ENCODE measurements around the gene KCNK5. TPM values are rescaled to one million over a fixed set of nuclear protein-coding genes. Genes with fewer than 3 reads are reported as not detected.

KCNK5 gene
- total RNA-seq, 1 experiment from 2014 or later, result 0.79 TPM

DNA sequence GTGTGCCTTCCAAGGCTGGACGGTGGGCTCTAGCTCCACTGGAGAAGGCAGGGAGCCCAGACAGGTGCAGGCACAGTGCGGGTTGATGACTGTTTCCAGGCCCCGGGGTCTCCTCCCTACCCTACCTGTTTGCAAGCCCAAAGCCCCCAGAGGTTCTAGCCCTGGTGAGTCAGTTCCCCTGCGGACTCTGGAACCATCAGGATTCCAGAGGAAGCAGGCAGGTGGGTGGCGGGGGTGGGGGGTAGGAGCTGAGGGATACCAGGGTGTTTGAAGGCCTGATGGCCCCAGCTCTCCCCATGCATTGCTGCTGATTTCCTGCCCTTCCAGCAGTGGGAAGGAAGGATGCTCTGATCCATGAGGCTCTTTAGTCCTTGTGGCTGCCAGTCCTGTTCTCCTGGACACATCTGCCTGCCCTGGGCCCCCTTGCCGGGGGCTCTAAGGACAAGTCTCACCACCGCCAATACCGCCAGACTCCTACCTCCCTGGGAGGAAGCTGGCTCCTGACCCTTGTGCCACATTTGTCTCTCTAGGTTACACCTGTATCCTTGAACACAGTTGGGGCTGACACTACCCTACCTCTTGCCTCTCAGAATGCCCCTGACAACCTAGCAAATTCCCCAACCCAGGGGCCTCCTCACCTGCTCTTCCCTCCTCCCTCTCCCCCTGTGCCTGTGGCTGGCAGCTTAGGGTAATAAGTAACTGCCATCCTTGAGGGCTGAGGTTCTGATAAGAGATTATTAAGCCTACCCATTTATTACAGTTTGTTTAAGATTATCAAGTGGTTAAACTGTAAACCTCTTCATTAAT, 21.7 kb downstream of the KCNK5 start:
- in situ Hi-C loops (cut with HindIII; ENCODE audit: low pct_unique_long_range_greater_than_20kb, low sequenced_read_pairs), result no loop called here

DNA sequence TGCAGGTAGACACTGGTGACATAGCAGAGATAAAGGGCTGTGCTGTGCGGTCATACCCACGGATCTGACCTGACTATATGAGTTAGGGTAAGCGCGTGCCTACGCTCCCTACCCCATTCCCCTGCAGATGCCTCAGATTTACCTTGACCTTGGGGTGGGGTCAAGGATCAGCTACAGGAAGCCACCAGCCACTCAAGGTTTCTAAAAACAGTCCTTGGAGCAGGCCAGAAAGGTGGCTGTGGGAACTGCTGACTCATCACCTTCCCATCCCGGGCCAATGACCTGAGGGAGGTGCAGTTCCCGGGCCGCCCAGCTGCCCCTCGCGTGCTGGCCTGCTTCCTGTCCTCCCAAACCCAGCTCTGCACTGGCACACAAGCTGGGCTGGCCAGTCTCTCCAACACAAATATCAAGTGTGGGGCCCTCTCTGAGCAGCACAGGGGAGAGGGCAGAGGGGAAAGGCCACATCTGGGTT, 23.0 kb downstream of the KCNK5 start:
- in situ Hi-C loops (cut with HindIII; ENCODE audit: low pct_unique_long_range_greater_than_20kb, low sequenced_read_pairs), result no loop called here
- no peak for DNase-seq (ENCODE audit: low read depth, low spot score)

More for the DNA sequence above, 21.7 kb downstream of the KCNK5 start:
- DNase-seq (ENCODE audit: low read depth, low spot score), result no peak

DNA sequence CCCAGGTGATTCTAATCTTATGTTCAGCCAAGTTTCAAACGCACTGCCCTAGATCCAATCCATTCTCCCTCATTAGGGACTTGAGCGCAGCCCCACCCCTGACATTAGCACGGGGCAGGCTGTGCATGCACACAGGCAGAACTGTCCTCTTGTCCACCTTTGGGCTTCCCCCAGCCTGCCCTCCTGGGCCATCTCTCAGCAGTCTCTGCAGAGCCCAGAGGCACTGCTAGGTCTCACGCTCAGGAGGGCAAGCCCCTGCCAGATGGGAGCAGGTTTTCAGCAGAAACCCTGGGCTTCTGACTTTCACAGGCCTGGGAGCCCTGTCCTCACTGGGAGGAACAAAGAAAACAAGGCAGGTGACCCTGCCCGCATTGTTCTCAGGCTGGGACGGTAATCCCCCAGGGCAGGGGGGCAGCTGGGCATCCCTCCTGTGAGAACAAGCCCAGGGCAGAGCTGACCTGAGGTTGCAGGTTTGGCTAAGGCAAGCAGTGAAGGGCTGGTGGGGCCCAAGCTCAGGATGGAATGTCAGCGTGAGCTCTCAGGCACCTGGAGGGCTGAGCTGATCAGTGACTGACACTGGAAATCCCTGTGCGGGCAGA, 24.5 kb downstream of the KCNK5 start:
- in situ Hi-C loops (cut with HindIII; ENCODE audit: low pct_unique_long_range_greater_than_20kb, low sequenced_read_pairs), result no loop called here
- DNase-seq (ENCODE audit: low read depth, low spot score), result no peak

DNA sequence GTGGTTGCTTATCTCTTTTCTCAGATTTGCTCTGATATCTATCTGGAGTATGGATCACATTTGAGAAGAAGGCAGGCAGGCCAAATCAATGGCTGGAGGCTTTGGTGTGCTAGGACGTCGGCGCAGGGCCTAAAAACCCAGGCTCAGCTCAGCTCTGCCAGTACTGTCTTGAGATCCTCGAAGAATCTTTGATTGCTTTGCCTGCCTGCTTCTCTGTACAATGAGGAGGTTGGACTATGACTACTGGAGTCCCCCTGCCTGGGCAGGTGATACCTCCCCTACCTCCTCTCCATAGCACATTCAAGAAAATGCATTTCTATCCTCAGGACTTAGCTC, 25.1 kb downstream of the KCNK5 start:
- DNase-seq (ENCODE audit: low read depth, low spot score), result no peak
- in situ Hi-C loops (cut with HindIII; ENCODE audit: low pct_unique_long_range_greater_than_20kb, low sequenced_read_pairs), result no loop called here

DNA sequence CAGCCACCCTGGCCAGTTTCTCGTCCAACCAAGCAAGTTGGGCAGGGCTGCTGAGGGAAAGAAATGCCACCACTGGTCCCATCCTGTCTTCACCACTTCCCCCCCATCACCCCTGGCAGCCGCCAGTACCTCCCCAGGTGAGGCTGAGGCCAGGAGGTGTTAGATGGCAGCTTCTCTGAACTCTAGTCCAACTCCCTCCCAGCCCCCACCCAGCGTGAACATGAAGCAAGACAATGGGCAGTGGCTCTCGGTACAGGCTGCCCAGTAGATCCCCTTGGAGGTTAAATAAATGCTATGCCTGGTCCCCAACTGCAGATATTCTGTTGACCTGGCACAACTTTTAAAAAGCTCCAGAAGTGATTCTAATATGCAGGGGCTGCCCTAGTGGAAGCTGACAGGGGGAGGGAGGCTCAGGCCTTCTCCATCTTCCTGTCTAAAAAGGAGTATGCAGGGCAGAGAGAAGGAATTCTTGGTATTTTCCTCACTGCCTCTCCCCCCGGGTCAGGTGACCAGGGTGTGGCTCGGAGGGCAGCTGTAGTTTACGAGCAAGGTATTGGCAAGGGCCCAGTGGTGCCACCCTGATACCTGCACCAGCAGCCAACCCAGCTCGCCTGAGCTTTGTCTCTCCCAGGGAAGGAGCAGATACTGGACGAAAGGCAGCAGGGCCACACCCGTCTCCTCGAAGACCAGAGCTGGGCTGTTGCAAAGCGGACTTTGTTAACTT, 25.7 kb downstream of the KCNK5 start:
- in situ Hi-C loops (cut with HindIII; ENCODE audit: low pct_unique_long_range_greater_than_20kb, low sequenced_read_pairs), result no loop called here
- DNase-seq (ENCODE audit: low read depth, low spot score), result no peak

DNA sequence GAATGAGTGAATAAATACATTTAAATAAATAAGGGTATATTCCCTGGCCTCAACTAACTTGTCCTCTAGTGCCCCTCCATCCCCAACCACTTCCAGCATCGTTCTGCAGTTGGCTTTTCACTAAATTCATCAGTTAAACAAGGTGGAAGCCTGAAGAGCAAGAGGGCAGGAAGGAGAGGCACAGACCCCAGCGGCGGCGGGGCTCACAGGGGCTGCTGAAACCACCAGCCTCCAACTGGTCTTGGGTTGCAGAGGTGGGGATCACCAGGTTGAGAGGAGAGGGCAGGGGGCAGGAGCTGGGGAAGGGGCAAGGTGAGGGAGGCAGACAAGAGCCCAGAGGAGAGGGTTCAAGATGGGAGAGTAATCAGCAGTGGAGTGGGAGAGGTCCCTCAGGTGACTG, 27.1 kb downstream of the KCNK5 start:
- in situ Hi-C loops (cut with HindIII; ENCODE audit: low pct_unique_long_range_greater_than_20kb, low sequenced_read_pairs), result no loop called here
- no peak for DNase-seq (ENCODE audit: low read depth, low spot score)

DNA sequence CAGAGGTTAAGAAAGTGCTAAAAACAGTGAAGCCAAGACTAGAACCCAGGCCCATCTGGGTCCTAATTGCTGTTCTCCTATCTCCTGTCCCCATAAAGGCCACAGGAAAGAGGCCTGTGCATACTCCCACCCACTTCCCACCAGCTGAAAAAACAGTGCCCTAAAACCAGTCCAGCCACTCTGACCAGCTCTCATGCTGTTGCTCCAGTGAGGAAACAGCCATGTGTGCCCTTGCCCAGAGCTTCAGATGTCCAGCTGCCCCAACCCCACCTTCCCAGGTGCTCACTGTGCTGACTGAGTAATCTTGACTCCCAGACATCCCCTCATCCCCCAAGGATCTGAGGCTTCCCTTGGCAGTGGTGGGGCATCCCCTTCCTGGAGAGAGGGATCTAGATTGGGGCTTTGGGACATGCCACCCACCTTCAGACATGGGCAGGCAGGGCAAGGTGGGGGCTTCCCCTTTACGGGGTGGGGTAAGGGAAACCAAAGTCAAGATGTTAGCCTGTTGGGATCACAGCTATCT, 28.7 kb downstream of the KCNK5 start:
- in situ Hi-C loops (cut with HindIII; ENCODE audit: low pct_unique_long_range_greater_than_20kb, low sequenced_read_pairs), result no loop called here
- no peak for DNase-seq (ENCODE audit: low read depth, low spot score)

DNA sequence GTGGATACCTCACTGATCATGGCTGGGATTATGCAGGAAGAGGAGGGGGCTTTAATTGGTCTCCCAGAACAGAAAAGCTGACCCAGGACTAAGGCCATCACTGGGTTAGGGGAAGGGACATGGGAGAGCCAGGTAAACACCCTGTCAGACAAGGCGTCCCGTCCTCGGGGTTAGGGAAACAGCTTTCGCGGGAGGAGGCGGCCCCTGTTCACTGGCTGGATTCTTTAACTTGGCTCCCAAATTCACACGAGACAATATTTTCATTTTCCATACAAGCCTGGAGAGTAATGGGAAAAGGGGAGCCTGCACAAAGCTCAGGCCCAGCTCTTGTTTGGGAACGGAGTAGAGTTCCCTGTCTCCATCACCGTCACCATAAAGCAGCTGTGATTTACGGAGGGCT, 29.3 kb downstream of the KCNK5 start:
- in situ Hi-C loops (cut with HindIII; ENCODE audit: low pct_unique_long_range_greater_than_20kb, low sequenced_read_pairs), result no loop called here
- no peak for DNase-seq (ENCODE audit: low read depth, low spot score)

DNA sequence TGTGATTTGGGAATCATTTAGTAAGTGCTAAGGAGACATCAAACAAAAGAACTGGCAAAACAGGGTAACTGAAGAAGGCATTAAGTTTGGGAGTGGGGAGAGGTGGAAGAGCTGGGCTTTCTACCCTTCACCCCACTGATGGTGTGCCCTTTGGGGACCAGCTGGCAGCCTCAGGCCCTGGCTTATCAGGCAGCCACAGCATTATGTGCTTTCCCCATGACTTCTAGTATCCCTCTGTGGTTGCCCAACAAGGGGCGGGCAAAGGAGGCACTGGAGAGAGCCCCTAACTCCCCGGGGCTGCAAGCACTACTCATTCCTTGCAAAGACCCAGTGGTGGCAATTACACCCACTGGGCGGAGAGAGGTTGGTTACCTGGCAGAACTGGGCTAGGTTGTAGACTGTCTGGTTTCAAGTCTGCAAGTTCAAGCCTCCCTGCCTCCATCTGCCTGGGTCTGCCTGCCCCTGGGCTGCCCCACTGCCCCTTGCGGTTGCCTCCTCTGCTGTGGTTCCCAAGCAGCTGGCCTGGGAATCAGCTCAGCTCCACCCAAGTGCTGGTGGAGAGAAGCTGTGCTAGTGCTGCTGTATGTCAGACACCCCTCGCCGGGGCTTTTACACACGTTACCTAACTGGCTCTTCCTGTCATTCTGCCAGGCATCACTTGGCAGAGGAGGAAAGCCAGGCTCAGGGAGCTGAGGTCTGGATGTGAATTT, 29.9 kb downstream of the KCNK5 start:
- DNase-seq (ENCODE audit: low read depth, low spot score), result no peak
- in situ Hi-C loops (cut with HindIII; ENCODE audit: low pct_unique_long_range_greater_than_20kb, low sequenced_read_pairs), result no loop called here

DNA sequence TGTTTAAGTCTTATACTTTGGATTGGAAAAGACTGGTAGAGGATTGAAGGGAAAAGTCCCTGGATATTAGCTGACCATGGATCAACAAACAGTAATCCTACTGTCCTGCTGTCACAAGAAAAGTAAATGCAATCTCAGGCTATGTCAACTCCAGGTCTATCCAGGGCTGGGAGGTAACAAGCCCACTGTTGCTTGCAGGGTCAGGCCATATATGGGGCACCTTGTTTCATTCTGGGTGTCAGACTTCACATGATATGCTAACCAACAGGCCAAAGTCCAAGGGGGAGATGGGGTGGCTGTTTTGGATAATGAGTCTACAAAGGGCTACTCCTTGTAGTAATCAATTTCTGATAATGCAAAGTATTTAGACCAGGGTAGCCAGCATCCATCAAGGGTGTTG, 30.7 kb downstream of the KCNK5 start:
- in situ Hi-C loops (cut with HindIII; ENCODE audit: low pct_unique_long_range_greater_than_20kb, low sequenced_read_pairs), result no loop called here

DNA sequence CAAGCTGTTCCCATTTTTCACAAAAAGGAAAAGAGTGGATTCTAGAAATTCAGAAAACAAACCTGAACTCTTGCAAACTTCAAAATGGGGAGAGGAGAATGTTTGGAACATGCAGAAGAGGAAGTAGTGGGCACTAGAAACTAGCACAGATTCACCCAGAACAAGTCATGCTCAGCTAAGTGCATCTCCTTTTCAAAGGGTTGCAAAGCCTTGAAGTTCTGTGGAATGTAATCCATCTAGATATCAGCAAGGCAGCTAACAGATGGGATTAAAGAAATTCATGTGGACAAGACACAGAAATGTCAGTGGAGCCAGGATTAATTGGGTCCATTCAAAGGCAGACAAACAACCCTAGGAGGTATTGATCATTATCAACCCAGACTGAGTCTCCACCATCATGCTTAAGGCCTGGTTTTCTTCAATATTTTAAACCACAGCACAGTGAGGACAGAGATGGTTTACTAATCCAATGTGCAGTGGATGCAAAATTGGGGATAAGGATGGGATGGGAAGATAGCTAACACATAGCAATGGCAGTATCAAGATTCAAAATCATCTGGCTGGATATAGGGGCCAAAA, 31.3 kb downstream of the KCNK5 start:
- DNase-seq (ENCODE audit: low read depth, low spot score), result no peak
- in situ Hi-C loops (cut with HindIII; ENCODE audit: low pct_unique_long_range_greater_than_20kb, low sequenced_read_pairs), result no loop called here

More for the DNA sequence above, 30.7 kb downstream of the KCNK5 start:
- no peak for DNase-seq (ENCODE audit: low read depth, low spot score)

DNA sequence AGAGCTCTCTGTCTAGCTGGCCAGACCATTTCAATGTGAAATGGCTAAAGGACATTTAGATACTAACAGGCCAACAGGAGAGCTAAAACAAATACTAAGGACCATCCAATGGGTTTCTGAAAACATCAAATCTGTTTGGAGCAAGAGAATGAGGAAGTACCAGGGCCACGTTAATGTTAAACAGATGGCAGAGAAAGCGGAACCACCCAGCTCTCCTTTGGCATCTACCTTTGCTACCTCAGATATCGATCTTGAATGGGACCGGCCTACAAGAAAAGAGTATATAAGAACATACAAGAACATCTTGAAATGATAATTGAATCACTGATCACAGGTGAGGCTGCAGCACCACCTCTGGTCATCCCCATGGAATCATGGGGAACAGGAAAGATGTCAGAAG, 31.8 kb downstream of the KCNK5 start:
- no peak for DNase-seq (ENCODE audit: low read depth, low spot score)
- in situ Hi-C loops (cut with HindIII; ENCODE audit: low pct_unique_long_range_greater_than_20kb, low sequenced_read_pairs), result no loop called here

DNA sequence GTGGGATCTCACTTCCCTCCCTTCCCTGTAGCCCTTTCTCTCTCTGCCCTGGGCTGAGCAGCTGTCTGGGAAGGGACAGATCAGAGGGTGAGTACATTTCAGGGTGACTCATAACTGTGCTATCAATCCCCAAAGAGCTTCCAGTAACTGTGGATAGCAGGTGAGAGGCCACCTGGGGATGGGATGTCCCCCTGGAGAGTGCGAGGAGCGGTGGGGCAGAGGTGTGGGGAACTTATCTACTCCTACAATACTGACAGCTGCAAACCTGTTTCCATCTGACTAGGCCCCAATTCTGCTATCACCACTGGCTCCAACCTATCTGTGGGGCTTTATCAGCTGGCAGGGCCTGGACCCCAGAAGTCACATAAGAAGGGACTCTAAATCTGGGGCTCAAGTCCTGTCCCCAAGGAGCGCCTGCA, 32.6 kb downstream of the KCNK5 start:
- no peak for DNase-seq (ENCODE audit: low read depth, low spot score)
- in situ Hi-C loops (cut with HindIII; ENCODE audit: low pct_unique_long_range_greater_than_20kb, low sequenced_read_pairs), result no loop called here

DNA sequence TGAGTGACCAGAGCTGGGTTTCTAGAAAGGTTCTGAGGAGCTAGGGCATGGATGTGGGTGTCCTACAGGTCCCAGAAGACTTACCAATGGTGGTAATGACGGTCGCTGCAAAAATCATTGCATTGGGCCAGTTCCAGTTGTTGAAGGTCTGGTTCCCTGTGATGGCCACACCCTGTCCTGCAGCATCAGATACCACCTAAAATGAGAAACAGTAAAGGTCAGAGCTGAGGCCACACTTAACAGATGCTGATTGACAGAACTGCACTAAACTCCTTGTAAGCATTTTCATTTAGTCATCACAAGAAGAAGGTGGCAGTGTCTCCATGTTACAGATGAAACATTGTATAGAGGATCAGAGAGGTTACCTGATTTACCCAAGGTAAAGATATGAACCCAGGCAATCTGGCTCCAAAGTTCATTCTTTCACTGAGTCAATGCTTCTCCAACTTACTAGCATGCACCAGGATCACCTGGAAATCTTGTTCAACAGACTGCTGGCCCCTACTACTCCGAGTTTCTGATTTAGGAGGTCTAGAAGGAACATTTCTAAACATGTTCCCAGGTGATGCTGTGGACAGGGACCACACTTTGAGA, 33.4 kb downstream of the KCNK5 start:
- in situ Hi-C loops (cut with HindIII; ENCODE audit: low pct_unique_long_range_greater_than_20kb, low sequenced_read_pairs), result no loop called here
- DNase-seq (ENCODE audit: low read depth, low spot score), result no peak

DNA sequence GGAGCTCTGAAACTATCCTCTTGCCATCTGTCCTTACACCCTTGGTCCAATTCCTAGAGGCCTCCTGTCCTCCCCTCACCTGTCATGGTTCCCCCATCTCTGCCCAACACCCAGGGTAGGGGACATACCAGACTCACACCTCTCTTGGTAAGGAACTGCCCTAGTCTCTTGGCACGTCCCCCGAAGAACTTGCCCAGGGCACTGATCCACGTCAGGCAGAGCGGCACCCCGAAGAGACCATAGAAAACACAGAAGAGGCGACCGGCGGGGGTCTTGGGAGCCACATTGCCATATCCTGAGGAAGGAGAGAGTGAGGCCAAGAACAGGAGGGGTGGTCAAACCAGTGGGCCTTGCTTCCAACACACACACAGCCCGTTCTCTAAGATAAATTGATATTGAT, 34.8 kb downstream of the KCNK5 start:
- no peak for DNase-seq (ENCODE audit: low read depth, low spot score)
- in situ Hi-C loops (cut with HindIII; ENCODE audit: low pct_unique_long_range_greater_than_20kb, low sequenced_read_pairs), result no loop called here

DNA sequence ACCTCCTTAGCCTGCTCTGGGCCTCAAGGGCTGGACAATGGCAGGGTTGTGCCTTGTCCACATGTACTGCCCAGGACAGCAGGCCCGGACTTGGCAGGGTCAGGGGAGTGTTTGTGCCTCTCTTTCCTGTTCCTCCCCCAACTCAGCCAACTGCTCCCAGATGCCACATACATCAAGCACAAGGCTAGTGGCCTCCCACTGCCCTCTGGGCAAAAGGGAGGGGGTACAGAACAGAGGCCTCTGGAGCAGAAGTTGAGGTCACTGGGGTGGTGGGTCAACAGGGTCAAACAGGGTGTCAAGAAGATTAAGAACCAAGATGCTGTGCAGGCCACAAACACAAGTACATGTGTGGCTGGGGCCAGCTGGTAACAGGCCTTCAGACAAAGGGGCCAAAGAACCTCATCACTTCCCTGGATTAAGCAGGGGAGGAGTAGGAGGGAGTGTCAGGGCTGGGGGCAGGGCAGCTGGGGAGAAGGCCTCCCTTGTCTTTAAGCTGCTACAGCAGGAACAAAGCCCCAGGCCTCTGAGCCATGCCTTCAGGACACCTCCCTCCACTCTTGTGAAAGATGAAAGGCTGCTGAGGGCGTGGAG, 36.0 kb downstream of the KCNK5 start:
- in situ Hi-C loops (cut with HindIII; ENCODE audit: low pct_unique_long_range_greater_than_20kb, low sequenced_read_pairs), result no loop called here
- DNase-seq (ENCODE audit: low read depth, low spot score), result peak; percentile 39

DNA sequence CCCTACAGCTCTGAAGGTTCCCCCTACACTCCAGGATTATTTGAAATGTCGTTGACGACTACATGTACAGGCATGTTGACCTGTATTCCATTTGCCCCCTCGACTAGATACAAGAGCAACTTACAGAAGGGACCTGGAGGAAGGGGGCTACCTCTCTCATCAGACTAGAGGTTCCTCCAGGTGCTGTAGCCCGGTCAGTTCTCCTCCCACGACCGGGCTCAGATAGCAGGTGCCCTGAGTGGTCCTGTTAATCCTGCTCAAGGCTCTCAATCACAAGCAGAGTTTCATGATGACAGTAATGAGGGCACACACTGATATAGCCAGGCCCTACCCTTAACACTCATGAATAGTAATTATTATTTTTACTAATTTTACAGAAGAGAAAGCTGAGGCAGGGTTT, 36.5 kb downstream of the KCNK5 start:
- DNase-seq (ENCODE audit: low read depth, low spot score), result no peak
- in situ Hi-C loops (cut with HindIII; ENCODE audit: low pct_unique_long_range_greater_than_20kb, low sequenced_read_pairs), result no loop called here

Data from SK-MEL-5 (cell line).